NOMO-1 (cell line): Measurements from ENCODE around the gene DONSON.

ENCODE experiments used
- DNase-seq, 2 experiments: peaks; one replicate each; lab custom pipeline; 2025; ENCODE audit not compliant: unreplicated experiment in 2 of 2; lab: John Stamatoyannopoulos, UW

Gene DONSON

GRCh38 chr21:33541756-33542639 lies 46.5 kb downstream of the DONSON start, which contains the start of gene GART:
Gene GART (minus strand): TSS chr21:33542117. CDS start chr21:33539315, 2,802 bp downstream.
- DNase-seq, result peak; percentile 79 to 80

- DNase-seq, result peak in 1 of 2 experiments; percentile 34
These were observed 47.3 kb downstream of the DONSON start for GRCh38 chr21:33541105-33541711.

- no peak for DNase-seq
These were observed 47.8 kb downstream of the DONSON start for GRCh38 chr21:33540711-33541104.

GRCh38 chr21:33539616-33540015 lies 48.9 kb downstream of the DONSON start:
- DNase-seq, result no peak

- no peak for DNase-seq
These were observed 51.3 kb downstream of the DONSON start for GRCh38 chr21:33537212-33537611.

GRCh38 chr21:33531007-33531406 lies 57.5 kb downstream of the DONSON start:
- DNase-seq, result no peak
